NCI-H526 treated with DMSO at 0.1 percent for 48 hours (cell line): ENCODE data around the gene BLCAP.

Experiments
- DNase-seq: peaks from one replicate; lab custom pipeline; 2025; lab: John Stamatoyannopoulos, UW

BLCAP gene

DNA sequence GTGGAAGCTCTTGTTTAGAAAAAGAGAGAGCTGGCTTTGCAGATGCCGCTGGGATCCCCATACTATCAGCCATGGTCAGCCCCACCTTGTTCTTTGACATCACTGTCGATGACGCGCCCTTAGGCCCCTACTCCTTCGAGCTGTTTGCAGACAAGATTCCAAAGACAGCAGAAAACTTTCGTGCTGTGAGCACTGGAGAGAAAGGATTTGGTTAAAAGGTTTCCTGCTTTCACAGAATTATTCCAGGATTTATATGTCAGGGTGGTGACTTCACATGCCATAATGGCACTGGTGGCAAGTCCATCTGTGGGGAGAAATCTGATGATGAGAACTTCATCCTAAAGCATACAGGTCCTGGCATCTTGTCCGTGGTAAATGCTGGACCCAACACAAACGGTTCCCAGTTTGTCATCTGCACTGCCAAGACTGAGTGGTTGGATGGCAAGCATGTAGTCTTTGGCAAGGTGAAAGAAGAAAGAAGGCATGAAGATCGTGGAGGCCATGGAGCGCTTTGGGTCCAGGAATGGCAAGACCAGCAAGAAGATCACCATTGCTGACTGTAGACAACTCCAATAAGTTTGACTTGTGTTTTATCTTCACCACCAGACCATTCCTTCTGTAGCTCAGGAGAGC lies 2.4 kb upstream of the BLCAP start:
- DNase-seq = no peak

DNA sequence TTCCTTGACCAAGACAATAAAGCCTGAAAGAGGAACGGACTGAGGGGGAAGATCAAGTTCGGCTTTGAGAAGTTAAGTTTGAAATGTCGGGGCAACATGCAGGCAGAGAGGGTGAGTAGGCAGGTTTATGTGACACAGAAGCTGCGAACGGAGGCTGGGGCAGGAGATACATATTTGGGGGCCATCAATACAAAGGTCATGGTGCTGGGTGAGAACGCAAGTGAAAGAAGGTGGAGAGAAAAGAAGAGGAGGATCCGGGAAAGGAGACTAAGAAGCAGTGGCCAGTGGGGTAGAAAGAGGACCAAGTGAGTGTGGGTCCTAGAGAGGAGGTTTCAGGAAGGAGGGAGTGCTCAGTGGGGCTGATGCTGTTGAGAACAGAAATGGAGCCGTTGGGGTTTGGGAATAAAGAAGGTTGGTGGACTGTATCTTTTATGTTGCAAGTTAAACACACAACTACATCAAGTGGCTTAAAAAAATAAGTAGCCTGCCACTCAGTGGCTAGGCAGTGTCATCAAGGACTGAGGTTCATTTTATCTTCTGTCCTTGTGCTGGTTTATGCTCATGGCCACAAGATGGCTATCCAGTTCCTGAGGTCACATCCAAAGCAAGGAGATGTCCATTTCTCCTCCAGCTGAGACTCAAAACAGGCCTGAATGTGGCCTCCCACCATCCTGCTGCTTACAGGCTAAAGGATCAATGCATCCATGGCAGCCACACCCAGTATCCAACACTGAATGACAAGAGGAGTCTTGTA lies 1.7 kb upstream of the BLCAP start:
- DNase-seq = no peak

DNA sequence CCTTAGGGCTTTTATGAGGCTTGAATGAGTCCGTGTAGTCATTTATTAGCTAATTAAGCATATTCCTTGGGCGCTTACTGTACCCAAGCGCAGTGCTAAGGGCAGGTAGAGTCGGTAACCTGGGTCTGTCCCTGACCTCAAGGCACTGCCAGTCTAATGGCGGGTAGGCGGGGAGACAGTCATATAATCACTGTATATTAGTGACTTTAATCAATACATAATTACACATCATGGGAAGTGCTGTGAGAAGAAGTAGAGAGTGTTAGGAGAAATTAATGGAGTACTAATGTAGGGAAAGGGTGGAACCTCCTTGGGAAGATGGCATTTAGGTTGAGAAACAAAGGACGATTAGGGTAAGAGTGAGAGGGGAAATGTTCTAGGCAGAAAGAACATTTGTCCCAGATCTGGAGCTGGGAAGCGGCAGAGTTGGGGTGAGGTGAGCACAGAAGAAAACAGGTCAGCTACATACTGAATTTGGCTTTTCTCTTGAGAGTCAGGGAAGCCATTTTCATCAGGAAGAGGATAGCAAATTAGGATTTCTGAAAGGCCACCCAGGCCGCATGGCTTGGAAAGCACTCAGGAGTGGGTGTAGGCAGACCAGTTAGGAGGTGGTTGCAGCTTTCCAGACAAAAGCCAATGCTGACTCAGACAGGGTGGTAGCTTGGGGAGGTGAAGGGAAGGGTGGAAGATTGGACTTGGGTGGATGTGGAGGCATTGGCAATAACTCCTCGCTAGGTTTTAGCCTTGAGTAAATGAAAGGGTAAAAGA lies 954 bp upstream of the BLCAP start:
- no peak for DNase-seq

DNA sequence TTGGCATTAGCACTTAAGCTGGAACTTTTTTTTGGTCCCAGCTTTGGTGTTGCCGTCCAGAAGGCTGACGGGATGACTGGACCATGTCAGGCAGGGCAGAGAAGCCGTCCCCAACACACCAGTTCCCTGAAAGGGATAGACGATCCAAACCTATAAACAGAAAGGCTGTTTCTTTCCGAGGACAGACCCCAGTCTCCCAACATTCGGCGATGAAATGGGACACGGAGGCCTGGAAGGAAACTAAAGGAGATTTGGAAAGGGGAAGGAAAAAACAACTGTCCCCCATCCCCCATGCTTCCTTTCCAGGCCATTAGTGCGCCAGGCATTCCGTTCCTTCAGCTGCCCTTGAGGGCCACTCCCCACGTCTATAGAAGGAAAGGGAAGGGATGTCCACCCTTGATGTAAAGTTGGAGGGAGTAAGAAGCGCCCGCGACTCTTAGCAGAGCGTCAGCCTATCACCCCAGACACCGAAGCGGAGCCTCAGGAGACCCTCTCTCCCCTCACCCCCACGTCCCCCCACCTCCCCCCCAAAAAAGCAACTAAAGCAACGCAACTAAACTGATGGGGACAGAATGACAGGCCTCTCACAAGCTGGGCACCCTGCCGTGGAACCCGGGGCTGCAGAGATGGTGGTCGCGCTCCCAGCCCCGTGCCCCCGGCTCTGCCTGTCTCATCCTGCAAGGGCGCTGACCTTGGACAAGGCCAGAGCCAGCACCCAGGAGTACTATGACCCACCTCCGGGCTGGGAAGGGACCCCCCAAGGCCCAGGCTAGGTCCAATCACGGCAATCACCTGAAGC lies 638 bp downstream of the BLCAP start:
- DNase-seq = no peak

GRCh38 chr20:37526238-37526838 lies 1.3 kb downstream of the BLCAP start:
- DNase-seq = no peak

DNA sequence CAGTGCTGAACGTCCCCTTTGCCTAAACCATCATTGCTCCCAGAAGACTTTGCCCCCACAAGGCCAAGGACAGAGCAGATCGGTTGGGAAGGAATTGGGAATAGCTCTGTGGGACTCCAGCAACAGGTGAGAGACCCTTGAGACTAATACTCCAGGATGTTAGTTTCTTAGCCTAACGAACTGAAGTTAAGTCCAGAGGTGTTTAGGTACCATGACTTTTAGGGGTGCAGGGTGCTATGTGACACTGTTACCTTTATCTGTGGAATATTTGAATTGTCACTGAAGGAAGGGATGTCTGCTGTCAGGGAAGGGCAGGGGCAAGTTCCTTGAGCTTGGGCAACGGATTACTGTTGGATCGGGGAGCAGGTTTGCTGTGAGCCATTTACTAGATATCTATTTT lies 1.9 kb downstream of the BLCAP start:
- no peak for DNase-seq

DNA sequence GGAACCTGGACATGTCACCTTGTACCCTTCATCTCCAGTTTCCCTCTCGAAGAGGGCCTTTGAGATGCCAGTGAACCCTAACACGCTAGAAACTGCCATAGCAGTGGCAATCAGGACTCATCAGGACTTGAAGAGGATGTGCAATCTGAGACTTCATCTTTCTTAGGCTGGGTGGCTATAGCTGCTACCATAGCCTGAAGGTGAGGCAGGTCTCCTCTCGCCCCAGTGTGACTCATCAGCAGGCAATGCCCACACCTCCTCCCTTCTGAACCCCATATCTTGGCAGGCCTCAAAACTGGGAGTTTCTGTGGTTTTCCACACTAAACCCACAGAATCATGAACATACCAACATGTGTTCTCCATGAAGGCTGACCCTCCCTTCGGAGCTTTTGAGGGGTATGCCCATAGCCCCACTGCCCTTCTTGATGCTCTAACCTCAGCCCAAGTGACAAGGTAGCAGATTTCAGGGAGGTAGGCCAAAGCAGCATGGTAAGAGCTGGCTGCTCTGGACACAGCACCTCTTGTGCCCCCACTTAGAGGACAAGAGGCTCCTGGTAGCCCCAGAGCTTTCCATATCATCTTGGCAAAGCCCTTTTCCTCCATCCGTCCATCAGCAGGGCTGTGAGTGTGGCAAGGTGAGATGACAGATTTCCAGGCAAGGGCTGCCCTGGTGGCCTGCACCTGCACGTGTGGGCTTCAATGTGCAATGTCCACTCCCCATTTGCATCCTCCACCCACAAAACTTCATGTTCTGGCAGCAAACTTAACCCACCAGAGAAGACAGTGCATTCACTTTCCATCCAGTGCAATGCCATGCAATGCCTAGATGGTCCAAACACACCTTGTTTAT lies 2.6 kb downstream of the BLCAP start:
- no peak for DNase-seq

DNA sequence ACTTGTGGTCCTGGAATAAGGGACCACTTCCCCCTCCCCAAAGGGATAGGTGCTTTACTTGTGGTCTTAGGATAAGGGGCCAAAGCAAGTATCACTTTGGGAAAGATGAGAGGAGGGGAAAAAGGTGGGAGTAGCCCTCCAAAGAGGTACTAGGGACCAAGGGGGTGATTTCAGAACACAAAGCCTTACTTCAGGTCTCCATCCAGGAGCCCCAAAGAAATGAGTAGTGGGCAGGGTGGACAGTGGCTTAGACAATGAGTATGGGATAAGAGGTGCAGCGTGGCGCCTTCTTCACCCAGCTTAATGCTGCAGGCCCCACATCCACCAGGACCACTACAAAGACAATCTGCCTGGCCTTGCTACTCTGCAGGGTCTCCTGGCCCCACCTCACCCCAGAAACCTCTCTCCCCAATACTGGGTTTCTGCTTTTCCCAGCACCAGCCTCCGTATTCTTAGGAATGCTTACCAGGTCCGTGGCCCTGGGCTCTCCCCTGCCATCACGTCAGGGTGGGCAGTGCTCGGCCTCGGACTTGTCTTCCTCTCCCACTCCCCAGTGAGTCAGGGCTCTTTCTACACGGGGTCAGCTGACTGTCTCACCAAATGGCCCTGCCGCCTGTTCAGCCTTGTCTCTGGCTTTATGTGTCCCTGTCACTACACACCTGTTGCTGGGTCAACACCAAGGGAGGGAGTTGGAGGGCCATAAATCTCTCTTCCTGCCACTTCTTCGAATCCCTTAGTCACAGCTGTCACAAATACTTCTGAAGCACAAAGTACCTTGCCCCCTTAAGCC lies 3.6 kb downstream of the BLCAP start:
- DNase-seq = no peak

DNA sequence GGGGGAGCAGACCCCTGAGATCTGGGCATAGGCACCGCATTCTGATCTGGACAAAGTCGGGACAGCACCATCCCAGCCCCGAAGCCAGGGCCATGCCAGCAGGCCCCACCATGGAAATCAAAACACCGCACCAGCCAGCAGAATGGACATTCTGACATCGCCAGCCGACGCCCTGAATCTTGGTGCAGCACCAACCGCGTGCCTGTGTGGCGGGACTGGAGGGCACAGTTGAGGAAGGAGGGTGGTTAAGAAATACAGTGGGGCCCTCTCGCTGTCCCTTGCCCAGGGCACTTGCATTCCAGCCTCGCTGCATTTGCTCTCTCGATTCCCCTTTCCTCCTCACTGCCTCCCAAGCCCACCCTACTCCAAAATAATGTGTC lies 4.7 kb downstream of the BLCAP start:
- no peak for DNase-seq

DNA sequence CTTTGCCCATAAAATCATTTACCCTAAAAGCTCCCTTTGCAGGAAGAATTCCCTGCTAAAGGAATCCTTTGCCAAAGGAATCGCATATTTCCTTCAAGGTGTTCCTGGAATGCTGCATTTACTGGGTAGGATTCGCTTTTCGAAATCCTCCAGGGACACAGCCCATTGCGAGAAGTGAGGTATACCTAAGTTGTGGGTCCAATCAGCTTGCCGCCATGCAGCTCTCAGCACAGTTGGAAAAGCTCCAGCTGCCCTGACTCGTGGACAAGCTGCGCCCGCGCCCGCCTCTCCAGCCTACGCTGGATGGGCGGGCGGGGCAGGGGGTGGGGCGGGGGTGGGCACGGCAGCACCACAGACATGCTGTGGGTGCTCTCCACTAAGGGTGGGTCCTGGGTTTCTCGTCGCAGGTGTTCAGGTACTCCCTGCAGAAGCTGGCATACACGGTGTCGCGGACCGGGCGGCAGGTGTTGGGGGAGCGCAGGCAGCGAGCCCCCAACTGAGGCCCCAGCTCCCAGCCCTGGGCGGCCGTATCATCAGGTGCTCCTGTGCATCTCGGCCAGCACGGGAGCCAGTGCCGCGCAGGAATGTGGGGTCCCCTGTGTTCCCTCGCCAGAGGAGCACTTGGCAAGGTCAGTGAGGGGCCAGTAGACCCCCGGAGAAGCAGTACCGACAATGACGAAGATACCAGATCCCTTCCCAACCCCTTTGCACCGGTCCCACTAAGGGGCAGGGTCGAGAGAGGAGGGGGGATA lies 5.2 kb downstream of the BLCAP start:
- DNase-seq = no peak

DNA sequence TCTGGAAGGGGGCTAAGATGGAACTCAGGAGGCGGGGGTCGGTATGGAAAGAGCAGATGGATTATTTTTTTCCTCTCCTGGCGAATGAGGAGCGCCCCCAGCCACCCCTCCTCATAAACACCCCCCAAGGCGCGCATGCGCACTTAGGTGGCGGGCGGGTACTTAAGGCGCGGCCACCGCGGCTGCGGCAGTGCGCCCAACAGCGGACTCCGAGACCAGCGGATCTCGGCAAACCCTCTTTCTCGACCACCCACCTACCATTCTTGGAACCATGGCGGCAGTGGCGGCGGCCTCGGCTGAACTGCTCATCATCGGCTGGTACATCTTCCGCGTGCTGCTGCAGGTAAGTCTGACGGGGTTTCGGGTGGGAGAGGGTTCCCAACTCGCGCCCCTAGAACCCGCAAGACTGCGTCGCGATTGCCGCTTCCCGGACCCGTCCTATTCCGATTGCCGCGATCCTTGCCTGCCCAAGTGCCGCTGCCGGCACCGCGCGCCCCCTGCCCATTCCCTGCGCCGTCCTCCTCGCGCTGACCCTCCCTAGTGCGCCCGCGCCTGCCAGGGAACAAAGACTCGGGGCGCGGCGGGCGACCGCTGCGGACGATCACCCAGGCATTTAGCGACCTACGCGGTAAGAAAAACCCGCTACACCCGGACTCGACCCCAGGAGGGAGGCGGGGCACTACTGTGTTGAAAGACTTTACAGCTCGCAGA lies 6.5 kb downstream of the BLCAP start, which contains the start of gene NNAT:
Gene NNAT (plus strand): TSS at position 190 of the 711 bp plus-strand sequence. CDS start 82 bp downstream, at position 272.
- no peak for DNase-seq

DNA sequence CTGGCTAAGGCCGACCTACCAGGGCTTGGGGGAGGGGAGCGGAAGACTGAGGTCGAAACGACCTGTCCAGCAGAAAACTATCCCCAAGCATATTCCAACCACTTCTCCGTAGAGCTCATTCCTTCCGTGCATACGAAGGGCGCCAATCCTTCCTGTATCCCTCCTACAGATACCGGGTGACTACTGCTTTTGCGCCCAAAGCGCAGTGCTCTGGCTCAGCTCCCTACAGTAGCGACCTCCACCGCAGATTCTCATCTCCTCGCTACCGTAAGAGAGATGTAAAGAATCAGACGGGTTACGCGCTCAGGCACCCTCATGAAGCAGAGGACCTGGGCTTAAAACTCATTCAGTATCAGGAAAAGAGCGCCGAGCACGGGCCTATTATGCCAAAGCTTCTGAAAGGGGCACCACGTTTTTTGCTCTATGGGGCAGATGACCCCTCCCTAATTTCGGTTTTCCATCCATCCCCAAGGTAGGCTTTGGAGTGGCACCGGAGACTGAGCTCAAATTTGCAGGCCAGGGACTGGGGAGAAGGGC lies 7.2 kb downstream of the BLCAP start:
- DNase-seq = no peak

GRCh38 chr20:37519508-37520418 lies 7.9 kb downstream of the BLCAP start:
- DNase-seq = no peak

GRCh38 chr20:37518606-37519507 lies 8.8 kb downstream of the BLCAP start:
- no peak for DNase-seq

- no peak for DNase-seq
Observed at GRCh38 chr20:37518059-37518458, 9.6 kb downstream of the BLCAP start.
